OCI-LY7 (cell line): ENCODE data around the gene PARVG. TPM values are rescaled to one million over a fixed set of nuclear protein-coding genes. Genes with fewer than 3 reads are reported as not detected.

Source experiments
- BruUV-seq: library from RNA; stranded (reverse); fragments of 400-500 nt; replicated peaks from 2 replicates; lab custom pipeline; 2021; lab: Mats Ljungman, UMichigan
- CTCF ChIA-PET: fragments of 300-600 bp; sonication (Branson Sonifier 250); formaldehyde crosslinking; loops from one replicate; lab custom pipeline; 2022; ENCODE audit warnings: antibody characterized with exemption; ENCODE audit not compliant: unreplicated experiment; lab: Charles Lee
- POLR2A ChIA-PET: fragments of 300-600 bp; sonication (Branson Sonifier 250); formaldehyde crosslinking; loops from one replicate; lab custom pipeline; 2022; ENCODE audit warnings: antibody characterized with exemption; lab: Charles Lee
- DNase-seq: peaks from one replicate; pipeline ENCODE4 v3.0.0-alpha.2; 2015; ENCODE audit warnings: low spot score
- H2AFZ ChIP-seq: fragments of 200-600 bp; sonication (generic), shearing (Covaris generic); 2 replicates; pipeline ENCODE4 v1.6.1; 2014; ENCODE audit warnings: mild to moderate bottlenecking, antibody characterized with exemption, low read length, moderate library complexity
- H3K27ac ChIP-seq: fragments of 200-600 bp; sonication (generic); 2 replicates; pipeline ENCODE4 v1.5.1; 2014; ENCODE audit warnings: mixed run types, low read depth, mild to moderate bottlenecking, moderate library complexity, low read length, inconsistent platforms; ENCODE audit not compliant: poor library complexity, severe bottlenecking
- H3K36me3 ChIP-seq: fragments of 200-600 bp; sonication (generic); 2 replicates; pipeline ENCODE4 v1.6.1; 2014; ENCODE audit warnings: mild to moderate bottlenecking, antibody characterized with exemption, low read length, moderate library complexity, mixed read lengths; ENCODE audit not compliant: insufficient read depth
- H3K4me1 ChIP-seq: fragments of 200-600 bp; sonication (generic); 2 replicates; pipeline ENCODE4 v1.5.1; 2014; ENCODE audit warnings: mild to moderate bottlenecking, low read length; ENCODE audit not compliant: insufficient read depth, poor library complexity, severe bottlenecking
- H3K4me2 ChIP-seq: fragments of 200-600 bp; sonication (generic); 2 replicates; pipeline ENCODE4 v1.6.1; 2014; ENCODE audit warnings: mild to moderate bottlenecking, low read length
- H3K4me3 ChIP-seq: fragments of 200-600 bp; sonication (generic); 2 replicates; pipeline ENCODE4 v1.5.1; 2014; ENCODE audit warnings: mild to moderate bottlenecking, low read depth, low read length; ENCODE audit not compliant: poor library complexity, severe bottlenecking
- H3K79me2 ChIP-seq: fragments of 200-600 bp; sonication (generic); 2 replicates; pipeline ENCODE4 v1.6.1; 2016; ENCODE audit warnings: low read depth, mild to moderate bottlenecking, low read length, moderate library complexity, mixed read lengths; ENCODE audit not compliant: insufficient read depth
- H3K9me2 ChIP-seq: fragments of 200-600 bp; sonication (generic); 2 replicates; pipeline ENCODE4 v1.6.1; 2016; ENCODE audit warnings: mild to moderate bottlenecking, low read length, mixed read lengths; ENCODE audit not compliant: insufficient read depth
- H3K9me3 ChIP-seq: fragments of 200-600 bp; sonication (generic); 2 replicates; pipeline ENCODE4 v1.6.1; 2014; ENCODE audit warnings: mild to moderate bottlenecking, mixed run types, low read length, mixed read lengths
- H4K20me1 ChIP-seq: fragments of 200-600 bp; sonication (generic); 2 replicates; pipeline ENCODE4 v1.6.1; 2014; ENCODE audit warnings: mild to moderate bottlenecking, antibody characterized with exemption, low read length, moderate library complexity, mixed read lengths; ENCODE audit not compliant: insufficient read depth
- CTCF ChIP-seq: fragments of 200-600 bp; sonication (generic); conservative IDR thresholded peaks from 2 replicates; pipeline ENCODE4 v1.5.1; 2014; ENCODE audit warnings: mild to moderate bottlenecking, antibody characterized with exemption, low read length, moderate library complexity, mixed read lengths
- EZH2phosphoT487 ChIP-seq: fragments of 200-600 bp; sonication (generic); IDR thresholded peaks from 2 replicates; pipeline ENCODE4 v1.6.1; 2018; ENCODE audit warnings: low read depth, borderline replicate concordance, mild to moderate bottlenecking, mixed run types, antibody characterized with exemption, low read length, moderate library complexity, mixed read lengths
- intact Hi-C: fragments of 100-400 bp; cut with micrococcal nuclease; formaldehyde crosslinking; loops from one replicate; pipeline ENCODE4 v1.10.0; 2022; ENCODE audit not compliant: unreplicated experiment
- total RNA-seq, 2 experiments: library from RNA; depleted of rRNA in 1 of 2; stranded (reverse); fragments of >200 nt in 1 of 2; shearing (Covaris generic) in 1 of 2; gene quantifications; 2 replicates each; pipeline ENCODE4 v1.2.3, GENCODE V29; 2014 to 2022

The PARVG gene
- total RNA-seq, 2 experiments from 2014 or later, result 0.85 to 7.7 TPM

- ChIA-PET CTCF (no interaction called here), POLR2A (no interaction called here)
- Histone ChIP-seq H3K4me3 (no peak overlapping the region), H4K20me1 (no peaks in the 10 kb centered on the region), H3K4me1 (no peaks in the 10 kb centered on the region), H2AFZ (no peak overlapping the region), H3K36me3 (no peaks in the 10 kb centered on the region), H3K9me3 (no peaks in the 10 kb centered on the region), H3K27ac (no peak overlapping the region), H3K4me2 (no peak overlapping the region), H3K9me2 (no peaks in the 10 kb centered on the region), H3K79me2 (no peaks in the 10 kb centered on the region)
- no peak for TF ChIP-seq EZH2phosphoT487
- TF ChIP-seq CTCF, result no peak
- no TSS peak for BruUV-seq
- intact Hi-C loops, result no loop called here
- DNase-seq, result no peak
Observed at GRCh38 chr22:44173154-44173553, 7.6 kb upstream of the PARVG start.

GRCh38 chr22:44175676-44176075, 5.0 kb upstream of the PARVG start:
- Histone ChIP-seq H2AFZ (no peak overlapping the region), H3K4me2 (no peak overlapping the region), H3K4me3 (no peak overlapping the region), H3K79me2 (no peaks in the 10 kb centered on the region), H3K27ac (no peak overlapping the region), H3K9me3 (no peaks in the 10 kb centered on the region), H4K20me1 (no peaks in the 10 kb centered on the region), H3K9me2 (no peaks in the 10 kb centered on the region), H3K36me3 (no peaks in the 10 kb centered on the region), H3K4me1 (no peaks in the 10 kb centered on the region)
- BruUV-seq, result no TSS peak
- ChIA-PET POLR2A (no interaction called here), CTCF (interaction anchor here (0.6 kb wide), 1 partner anchor 19 kb away, joined by 3 read pairs; no protein-coding TSS in a partner anchor)
- no peak for DNase-seq
- TF ChIP-seq EZH2phosphoT487, result no peak
- no peak for TF ChIP-seq CTCF
- intact Hi-C loops, result no loop called here

GRCh38 chr22:44179196-44179988, 1.3 kb upstream of the PARVG start:
- H3K27ac ChIP-seq, result no peak overlapping the region
- no peaks in the 10 kb centered on the region for H4K20me1 ChIP-seq
- no peaks in the 10 kb centered on the region for H3K36me3 ChIP-seq
- H3K4me1 ChIP-seq, result peaks cover 25% of the 10 kb centered on the region
- no peaks in the 10 kb centered on the region for H3K9me2 ChIP-seq
- ChIA-PET POLR2A (no interaction called here), CTCF (no interaction called here)
- no peak for DNase-seq
- H3K4me3 ChIP-seq, result no peak overlapping the region
- H3K79me2 ChIP-seq, result no peaks in the 10 kb centered on the region
- intact Hi-C loops, result no loop called here
- no peak overlapping the region for H3K4me2 ChIP-seq
- TF ChIP-seq CTCF, result no peak
- TF ChIP-seq EZH2phosphoT487, result no peak
- H2AFZ ChIP-seq, result no peak overlapping the region
- BruUV-seq, result no TSS peak
- H3K9me3 ChIP-seq, result no peaks in the 10 kb centered on the region
